ENCODE data around the gene PHYHD1.
A peak's percentile ranks its signal among the peaks of the same experiment; 100 is the strongest.

PHYHD1 gene

DNA sequence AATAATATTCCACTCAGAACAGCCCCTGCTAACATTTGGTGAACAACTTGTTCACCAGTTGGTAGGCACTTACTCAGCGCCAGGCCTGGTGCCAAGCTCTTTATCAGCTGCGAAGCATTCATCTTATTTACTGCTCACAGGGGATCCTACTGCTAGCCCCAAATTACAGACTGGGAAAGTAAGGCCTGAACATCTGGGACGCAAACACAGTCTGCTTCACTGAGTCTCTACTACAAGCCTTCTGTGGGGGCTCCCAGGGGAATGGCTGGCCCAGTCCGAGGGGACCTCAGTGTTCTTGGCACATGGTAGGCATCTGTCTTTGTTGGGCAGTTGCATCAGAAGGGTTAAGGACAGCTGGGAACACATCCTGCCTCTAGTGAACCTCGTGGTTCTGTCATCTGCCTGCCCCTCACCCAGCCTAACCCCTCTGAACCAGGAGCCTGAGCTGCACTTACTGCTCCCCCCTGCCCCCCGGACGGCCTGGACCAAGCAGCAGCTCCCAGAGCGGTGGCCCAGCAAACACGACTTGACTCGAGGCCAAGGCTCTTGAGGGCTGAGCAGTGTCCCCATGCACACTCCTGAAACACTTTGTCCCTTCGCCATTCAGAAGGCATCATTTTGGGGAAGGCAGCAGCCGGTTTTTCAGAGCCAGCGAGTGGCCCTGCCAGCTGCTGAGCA lies at the start of gene PHYHD1:
Gene PHYHD1, plus strand, starts transcription at position 602 of the 678 bp plus-strand sequence. CDS start 1,342 bp downstream, outside the sequence.
- peak; percentile 89 for DNase-seq

DNA sequence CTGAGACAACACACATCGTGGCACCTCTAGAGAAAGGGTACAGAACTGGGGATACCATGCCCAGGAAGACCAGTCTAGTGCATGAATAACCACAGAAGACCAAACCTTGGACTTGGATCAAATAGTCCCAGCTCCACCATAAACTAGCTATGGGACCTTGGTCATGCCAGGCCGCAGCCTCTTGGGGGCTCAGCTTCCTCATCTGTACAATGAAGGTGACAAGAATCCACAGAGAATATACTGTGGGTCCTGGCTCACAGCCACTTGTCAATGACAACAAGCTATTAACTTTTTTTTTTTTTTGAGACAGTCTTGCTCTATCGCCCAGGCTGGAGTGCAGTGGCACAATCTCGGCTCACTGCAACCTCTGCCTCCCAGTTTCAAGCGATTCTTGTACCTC lies 42.9 kb upstream of the PHYHD1 start:
- peak; percentile 10 for DNase-seq

DNA sequence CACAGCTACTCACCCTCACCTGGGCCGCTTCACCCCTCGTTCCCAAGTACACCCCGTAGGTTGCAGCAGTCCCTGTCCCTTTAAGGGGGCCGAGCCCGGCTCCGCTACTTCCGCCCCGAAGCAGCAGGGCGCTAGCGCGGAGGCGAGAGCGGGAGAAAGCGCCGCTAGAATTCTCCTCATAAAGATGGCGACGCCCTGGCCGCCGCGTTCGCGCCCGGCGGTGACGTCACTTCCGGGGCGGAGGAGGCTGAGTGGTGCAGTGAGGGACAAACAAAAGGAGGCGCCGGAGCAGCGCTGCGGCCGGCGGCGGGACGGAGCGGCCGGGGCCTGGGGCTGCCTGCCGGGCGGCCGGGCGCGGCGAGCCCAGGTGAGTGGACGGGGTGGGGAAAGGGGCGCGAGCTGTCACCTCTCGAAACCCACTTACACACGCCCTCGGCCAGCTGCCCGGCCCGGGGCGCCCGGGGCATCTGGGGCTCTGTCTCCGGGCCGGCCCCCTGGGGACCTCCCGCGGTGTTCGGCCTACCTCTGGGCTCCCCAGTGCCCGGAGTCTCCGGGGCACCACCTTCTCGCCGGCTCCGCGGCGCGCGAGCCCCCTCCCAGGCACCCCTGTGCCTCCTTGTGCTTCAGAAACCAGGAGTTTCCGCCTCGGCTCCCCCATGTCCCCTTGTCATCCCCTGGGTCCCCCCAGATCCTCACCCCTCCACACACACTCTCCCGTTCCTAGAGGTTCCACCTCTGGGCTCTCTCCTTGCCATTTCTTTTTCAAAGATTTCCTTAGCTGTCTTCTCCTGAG lies 38.7 kb upstream of the PHYHD1 start, which contains the start of the genes KYAT1 and LRRC8A:
Gene KYAT1, minus strand, starts transcription at position 67 of the 793 bp plus-strand sequence. CDS start 36,545 bp downstream, outside the sequence.
Gene LRRC8A, plus strand, starts transcription at position 250 of the 793 bp plus-strand sequence. CDS start 25,032 bp downstream, outside the sequence.
- peak; percentile 94 for DNase-seq

DNA sequence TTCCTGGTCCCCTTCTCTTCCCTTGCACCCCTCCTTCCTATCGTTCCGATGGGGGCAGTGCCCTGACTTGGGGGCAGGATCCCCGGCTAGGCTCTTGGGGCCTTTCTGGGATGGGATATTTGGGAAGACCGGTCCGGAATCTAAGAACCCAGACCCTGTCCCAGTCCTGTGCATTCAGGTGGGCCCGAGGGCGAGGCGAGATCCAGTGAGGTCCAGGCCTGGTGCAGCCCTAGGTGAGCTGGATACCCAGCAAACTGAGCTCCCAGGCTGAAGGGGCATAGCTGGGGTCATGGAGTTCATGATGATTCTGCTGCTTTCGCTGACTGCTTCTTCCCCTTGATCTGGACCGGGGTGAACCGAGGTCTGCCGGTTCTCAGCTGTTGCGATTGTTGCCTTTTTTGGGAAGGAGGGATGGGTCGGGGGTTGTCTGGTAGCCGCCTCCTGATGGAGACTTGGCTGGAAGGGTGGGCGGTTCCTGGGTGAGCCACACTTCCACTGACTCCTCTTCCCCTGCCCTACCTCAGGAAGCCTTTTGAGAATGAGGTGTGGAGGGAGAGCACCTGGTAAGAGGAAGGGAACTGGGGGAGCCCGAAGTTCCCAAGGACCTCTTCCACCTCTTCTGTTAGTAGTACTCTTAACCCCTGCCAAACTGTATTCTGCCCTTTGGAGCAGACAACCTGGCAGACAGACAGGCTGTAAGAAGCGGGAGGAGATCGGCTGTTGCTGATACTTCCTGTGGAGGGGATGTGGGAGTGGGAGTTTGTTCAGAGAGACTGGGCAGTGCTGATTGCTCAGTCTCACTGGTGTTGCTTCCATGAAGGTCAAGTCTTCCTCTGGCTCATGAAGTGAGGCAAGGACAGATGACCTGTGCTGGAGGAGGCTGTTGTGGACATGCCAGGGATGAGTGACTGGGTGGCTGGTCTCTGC lies 37.8 kb upstream of the PHYHD1 start:
- DNase-seq = no peak

DNA sequence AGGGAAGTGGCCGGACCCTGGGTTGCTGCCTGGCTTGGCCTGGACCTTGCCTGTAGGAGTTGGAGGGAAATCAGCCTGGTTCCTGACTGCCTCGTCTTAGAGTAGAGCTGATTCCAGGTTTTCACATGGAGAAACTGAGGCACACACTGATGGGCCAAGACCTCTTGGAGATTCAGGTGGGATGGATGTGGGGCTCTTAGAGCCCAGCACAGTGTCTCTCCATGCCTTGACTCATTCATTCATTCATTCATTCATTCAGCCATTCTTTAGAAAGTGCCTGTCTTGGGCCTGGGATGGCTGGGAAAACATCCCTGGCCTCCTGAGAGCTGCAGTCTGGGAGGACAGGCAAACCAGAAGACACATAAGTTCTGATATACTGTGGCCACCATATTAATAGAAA lies 36.6 kb upstream of the PHYHD1 start:
- DNase-seq = no peak

DNA sequence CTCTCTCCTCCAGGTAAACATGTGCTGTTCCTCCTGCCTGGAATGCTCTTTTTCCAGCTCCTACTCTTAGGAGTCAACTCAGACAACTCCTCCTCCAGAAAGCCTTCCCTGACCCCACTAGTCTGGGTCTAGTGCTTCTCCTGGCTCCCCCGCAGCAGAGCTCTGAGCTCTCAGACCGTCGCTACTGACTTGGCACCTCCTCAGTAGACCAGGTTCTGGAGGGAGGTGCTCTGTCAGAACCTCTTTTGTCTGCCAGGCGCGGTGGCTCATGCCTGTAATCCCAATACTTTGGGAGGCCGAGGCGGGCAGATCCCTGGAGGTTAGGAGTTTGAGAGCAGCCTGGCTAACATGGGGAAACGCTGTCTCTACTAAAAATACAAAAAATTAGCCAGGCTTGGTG lies 35.4 kb upstream of the PHYHD1 start:
- no peak for DNase-seq

DNA sequence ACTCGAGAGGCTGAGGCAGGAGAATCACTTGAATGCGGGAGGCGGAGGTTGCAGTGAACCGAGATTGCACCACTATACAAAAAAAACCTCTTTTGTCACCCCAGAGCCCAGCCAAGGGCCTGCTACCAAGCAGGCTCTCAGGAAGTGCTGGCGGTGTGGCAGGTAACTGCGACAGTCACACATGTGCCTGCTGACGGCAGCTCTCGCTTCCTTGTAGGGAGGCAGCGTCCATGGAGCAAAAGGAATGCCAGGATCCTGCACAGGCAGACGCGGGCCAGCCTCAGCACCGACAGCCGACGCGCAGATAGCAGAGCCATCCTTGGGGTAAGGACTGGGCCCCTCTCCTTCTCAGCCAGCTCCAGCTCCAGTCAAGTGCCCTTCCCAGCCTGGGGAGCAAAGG lies 35.0 kb upstream of the PHYHD1 start:
- no peak for DNase-seq

DNA sequence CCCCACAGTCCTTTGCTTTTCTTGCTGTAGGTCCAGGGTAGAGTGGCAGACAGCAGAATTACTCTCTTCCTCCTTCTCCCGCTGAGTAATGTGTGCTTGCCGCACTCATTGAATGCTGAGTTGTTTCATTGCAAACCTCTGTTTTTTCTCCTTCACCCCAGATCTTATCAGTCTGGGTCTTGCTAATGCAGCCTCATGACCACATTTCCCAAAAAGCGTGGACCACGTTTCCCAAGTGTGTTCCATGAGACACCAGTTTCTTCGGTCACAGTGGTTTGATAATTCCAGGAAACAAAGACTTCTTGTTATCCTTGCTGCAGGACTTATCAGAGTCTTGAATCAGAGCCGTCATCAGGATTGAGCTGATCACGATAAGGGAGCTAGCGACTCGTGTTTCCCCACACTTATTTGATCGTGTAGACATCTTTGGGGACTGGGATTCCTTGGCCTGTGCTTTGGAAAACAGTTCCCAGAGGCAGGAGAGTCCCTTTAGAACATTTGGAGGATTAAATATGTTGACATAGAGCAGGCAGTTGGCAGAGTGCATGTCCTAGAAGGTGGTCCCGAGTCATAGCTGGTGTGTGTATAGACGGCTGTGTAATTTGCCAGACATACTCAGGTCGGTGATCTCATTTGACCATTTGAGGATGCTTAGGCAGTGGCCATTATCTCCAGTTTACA lies 34.4 kb upstream of the PHYHD1 start:
- no peak for DNase-seq

DNA sequence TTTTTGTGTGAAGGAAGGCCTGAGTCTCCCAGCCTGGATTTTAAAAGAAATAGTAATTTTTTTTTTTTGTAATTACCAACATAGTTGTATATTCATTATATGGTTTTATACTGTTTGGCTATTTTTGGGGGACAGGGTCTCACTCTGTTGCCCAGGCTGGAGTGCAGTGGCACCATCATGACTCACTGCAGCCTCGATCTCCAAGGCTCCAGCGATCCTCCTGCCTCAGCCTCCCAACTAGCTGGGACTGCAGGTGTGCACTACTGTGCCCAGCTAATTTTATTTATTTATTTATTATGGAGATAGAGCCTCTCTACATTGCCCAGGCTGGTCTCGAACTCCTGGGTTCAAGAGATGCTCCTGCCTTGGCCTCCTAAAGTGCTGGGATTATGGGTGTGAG lies 33.7 kb upstream of the PHYHD1 start:
- no peak for DNase-seq

DNA sequence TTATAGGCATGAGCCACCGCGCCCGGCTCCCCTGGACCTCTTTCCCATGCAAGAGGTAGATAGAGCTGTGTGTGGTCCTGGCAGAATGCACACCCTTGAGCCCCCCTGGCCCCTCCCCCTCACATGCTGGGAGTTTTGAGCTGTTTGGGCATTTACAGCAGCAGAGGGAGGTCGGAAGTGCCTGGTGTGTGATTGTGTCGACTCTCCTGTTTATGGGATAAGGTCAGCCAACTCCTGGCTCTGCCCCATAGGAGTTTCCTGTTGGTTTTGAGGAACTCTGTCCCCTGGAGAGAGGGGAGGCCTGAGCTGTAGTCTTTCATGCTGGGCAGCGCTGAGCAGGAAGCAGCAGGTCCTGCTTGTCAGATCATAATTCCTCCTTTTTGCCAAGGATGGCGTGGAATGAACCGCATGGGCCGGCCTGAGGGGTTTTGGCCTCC lies 32.9 kb upstream of the PHYHD1 start:
- DNase-seq = no peak

DNA sequence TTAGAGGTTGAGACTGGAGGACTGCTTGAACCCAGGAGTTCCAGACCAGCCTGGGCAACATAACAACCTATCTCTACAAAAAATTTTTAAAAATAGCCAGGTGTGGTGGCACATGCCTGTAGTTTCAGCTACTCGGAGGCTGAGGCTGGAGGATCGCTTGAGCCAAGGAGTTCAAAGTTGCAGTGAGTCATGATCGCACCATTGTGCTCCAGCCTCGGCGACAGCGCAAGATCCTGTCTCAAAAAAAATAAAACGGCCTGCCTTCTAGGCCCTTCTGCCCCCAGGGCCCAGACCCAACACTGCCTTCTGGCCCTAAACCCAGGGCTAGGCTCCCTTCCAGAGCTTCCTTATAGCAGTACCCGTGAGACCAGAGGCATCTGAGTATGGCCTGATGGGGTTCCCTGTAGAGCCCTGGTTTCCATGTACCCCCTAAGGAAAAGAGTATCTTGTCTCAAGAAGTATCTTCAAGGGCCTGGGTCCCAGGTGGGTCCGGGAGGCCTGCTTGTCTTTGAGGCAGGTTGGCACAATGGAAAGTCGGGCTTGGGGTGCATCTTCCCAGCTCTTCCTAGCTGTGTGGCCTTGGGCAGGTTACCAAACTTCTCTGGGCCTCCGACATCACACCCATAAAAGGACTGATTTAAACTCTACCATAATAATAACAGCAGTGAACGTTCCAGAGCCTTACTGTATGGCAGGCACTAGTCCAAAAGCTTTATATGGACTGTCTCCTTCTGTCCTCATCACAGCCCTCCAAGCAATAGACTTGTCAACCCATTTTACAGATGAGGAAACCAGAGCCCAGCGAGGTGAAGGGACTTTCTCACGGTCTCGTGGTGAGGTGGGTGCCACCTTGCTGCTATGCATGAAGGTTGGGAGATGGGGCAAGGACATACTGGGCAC lies 29.2 kb upstream of the PHYHD1 start:
- no peak for DNase-seq

DNA sequence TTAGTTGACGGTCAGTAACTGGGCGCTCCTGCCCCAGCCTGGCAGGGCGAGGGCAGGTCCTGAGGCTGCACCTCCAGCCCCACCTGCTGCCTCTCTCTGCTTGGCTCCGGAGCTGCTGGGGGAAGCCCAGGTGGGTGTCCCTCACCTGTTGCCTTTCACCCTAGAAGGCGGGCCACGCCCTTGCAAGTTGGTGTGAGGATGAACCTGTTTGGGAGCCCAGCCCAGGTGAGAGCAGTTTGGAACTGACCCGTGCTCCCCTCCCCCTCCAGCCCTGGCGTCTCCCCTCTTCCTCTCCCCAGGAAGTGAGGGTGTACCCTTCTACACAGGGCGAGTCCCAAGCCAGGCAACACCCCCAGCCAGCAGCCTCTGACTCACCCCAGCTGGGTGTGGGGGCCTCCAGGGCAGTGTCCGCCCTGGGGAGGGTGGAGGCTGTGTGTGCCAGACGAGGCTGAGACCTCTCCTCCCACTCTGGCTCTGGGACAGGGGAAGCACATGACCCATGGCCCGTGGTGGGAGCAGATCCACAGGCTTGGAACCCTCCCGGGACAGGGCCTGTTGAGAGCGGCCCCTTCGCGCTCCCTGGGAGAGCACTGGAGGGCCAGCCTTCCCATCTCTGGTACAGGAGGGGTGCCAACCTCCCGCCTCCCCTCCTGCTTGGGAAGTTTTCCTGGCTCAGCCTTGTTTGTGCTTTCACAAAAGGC lies 28.4 kb upstream of the PHYHD1 start:
- no peak for DNase-seq

DNA sequence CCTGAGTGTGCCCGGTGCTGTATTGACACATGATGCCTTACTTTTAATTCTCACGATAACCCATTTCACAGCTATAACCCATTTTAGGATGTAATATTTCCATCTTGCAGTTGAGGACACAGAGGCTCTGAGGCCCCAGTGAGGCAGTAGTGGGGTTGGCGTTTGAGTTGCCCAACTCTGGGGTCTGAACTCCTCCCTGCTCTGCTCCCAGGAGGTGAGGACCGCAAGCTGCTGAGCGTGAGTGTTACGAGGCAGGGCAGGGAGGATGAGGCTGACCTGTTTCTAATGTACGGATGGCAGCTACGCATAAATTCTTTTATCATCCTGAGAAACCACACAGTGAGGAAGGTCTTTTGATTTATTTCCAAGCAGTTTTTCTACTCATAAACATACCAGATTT lies 27.4 kb upstream of the PHYHD1 start:
- no peak for DNase-seq

DNA sequence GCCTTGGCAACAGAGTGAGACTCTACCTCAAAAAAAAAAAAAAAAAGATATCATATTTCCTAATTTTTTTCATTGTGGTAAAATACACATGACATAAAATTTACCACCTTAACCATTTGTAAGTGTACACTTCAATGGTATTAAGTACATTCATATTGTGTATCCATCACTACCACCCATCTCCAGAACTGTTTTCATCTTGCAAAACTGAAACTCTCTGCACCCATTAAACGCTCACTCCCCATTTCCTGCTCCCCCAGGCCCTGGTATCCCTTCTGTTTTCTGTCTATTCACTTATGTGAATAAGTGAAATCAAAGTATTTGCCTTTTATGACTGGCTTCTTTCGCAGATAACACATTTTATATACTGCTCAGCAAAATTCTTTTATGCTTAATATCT lies 26.0 kb upstream of the PHYHD1 start:
- DNase-seq = no peak

DNA sequence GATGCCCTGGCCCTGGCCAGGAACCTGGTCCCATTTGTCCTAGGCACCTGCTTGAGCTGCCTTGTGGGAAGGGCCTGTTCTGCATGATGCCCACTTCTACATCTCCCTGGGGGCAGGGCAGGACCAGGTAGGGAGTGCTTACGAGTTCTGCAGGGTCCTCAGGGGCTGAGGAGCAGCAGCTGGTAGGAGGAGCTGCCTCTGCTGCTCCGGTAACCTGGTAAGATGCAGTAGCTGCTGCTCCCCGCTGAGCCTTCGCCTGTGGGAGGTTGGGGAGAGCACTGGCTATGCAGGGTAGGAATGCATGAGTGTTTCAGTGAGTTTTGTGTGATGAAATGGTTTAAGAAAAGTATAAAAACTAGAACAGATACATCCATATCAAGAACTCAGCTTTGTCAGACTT lies 25.2 kb upstream of the PHYHD1 start:
- DNase-seq = no peak

DNA sequence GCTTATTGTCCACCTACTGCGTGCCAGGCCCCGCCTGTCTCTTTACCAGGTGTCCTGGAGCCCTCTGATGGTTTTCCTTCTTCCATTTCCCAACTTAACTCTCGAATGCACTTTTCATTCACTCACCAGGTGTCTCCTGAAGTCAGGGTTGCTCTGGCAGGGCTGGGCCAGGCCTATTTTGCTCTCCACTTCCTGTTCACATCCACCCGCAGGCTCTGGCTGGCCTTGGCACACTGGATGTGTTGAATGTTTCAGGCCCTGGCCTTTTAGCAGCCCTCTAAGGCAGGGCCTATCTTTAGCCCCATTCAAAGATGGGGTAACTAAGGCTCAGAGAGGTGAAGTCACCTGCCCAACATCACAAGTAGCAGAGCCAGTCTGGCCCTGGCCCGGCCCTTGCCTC lies 22.4 kb upstream of the PHYHD1 start:
- DNase-seq = no peak

DNA sequence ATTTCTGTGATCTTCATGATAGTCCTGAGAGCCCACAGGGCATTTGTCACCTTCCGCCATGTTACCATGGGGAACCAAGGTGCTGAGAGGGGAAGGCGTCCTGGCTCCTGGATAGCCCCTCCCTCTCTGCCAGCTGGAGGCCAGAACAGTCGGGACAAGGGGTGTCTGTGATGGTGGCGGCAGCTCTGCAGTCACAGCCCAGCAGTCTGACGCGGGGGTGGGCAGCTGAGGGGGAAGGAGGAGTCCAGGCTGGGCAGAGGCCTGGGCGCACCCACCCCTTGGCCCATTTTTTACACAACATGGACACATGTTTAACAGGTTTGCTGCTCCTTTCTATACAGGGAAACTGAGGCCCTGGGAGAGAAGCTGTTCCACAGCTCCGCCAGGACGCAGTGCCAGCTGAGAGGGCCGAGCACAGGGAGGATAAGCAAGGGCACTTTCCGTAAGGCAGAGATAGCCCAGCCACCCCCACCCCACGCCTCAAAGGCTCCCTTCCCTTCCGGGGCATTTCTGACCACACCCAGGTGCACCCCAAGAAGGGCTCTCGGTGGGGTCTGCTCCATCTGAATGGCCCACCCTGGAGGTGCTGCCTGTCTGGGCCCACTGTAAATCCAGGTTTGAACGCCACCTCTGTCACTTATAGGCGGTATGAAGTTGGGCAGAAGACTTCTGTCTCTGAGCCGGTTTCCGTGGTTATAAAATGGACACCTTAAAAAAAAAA lies 21.8 kb upstream of the PHYHD1 start:
- DNase-seq = no peak

DNA sequence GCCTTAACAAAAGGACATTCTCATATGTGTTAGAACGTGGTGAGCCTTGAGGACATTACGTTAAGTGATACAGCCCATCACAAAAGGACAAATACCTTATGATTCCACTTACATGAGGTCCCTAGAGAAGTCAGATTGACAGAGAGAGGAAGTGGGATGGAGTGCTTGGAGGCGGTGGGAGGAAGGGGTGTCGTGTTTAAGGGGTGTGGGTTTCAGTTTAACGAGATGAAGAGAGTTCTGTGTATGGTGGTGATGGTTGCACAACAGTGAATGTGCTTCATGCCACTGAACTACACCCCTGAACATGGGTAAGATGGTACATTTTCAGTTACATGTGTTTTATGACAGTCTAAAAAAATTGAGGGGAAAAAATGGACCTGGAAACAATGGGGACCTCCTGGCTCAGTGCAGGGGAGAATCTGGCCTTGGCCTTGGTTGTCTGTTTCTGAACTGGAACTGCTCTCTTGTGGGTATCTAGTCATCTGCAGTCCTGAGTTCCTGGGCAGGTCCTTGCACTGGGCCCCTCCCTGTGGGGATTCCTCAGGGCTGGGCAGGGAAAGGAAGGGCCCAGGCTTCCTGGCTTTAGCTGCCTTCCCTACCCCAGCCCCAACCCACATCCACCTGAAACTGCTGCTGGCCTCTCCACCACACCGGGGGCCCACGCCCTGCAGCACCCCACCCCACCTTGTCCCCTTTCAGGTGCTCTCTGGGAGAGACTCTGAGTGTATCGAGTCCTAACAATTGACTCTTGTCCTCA lies 21.0 kb upstream of the PHYHD1 start:
- no peak for DNase-seq

DNA sequence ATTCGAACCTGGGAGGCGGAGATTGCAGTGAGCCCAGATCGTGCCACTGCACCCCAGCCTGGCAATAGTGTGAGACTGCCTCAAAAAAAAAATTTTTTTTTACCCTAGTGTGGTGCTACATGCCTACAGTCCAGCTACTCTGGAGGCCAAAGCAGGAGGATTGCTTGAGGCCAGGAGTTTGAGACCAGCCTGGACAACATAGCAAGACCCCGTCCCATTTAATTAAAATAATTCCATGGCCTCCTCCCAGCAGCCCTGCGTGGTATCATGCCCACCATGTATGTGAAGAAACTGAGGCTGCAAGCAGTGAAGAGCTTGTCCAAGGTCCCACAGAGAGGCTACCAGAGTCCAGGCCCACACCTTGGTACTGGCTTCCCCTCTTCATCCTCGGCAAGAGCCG lies 19.4 kb upstream of the PHYHD1 start:
- DNase-seq = no peak

All from NCI-H2029 (cell line).